ENCODE data around the gene WARS2.

The WARS2 gene

DNA sequence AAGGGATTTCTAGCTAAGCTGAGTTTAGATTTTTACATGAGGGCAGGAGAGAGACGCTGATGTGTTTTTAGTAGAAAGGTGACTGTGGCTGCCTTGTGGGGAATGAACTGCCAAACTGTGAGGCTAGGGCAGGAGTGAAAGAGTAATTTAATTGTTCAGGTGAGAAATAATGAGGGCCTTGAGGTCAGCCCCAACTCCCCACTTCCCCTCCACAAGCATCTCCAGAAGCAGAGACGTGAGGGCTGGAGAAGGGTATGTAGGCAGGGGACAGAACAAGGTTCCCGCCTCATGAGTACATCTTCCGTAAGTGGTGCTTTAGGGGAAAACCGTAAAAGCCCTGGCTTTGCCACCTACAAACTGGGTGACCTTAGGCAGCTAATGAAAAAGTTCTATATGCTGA is 70.8 kb downstream of the WARS2 start:
- no peak for TF ChIP-seq FOXP2 (optimal IDR thresholded peaks at IDR 0.05; ENCODE audit: borderline replicate concordance, extremely low read depth, extremely low read length, insufficient read depth)
- no peak for TF ChIP-seq TAF1 (IDR thresholded peaks at IDR 0.05; ENCODE audit: borderline replicate concordance, insufficient read depth, low read length)
- no peak for TF ChIP-seq POLR2AphosphoS5 (IDR thresholded peaks at IDR 0.05; ENCODE audit: low read depth, low read length)
- TF ChIP-seq SIN3A (IDR thresholded peaks at IDR 0.05; ENCODE audit: borderline replicate concordance, insufficient read depth, low read length), result no peak
- TF ChIP-seq, protein P1, sequence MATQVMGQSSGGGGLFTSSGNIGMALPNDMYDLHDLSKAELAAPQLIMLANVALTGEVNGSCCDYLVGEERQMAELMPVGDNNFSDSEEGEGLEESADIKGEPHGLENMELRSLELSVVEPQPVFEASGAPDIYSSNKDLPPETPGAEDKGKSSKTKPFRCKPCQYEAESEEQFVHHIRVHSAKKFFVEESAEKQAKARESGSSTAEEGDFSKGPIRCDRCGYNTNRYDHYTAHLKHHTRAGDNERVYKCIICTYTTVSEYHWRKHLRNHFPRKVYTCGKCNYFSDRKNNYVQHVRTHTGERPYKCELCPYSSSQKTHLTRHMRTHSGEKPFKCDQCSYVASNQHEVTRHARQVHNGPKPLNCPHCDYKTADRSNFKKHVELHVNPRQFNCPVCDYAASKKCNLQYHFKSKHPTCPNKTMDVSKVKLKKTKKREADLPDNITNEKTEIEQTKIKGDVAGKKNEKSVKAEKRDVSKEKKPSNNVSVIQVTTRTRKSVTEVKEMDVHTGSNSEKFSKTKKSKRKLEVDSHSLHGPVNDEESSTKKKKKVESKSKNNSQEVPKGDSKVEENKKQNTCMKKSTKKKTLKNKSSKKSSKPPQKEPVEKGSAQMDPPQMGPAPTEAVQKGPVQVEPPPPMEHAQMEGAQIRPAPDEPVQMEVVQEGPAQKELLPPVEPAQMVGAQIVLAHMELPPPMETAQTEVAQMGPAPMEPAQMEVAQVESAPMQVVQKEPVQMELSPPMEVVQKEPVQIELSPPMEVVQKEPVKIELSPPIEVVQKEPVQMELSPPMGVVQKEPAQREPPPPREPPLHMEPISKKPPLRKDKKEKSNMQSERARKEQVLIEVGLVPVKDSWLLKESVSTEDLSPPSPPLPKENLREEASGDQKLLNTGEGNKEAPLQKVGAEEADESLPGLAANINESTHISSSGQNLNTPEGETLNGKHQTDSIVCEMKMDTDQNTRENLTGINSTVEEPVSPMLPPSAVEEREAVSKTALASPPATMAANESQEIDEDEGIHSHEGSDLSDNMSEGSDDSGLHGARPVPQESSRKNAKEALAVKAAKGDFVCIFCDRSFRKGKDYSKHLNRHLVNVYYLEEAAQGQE (IDR thresholded peaks at IDR 0.05; ENCODE audit: insufficient read depth in 1 of 2, low read depth in 2 of 2, low read length in 2 of 2), result no peak

DNA sequence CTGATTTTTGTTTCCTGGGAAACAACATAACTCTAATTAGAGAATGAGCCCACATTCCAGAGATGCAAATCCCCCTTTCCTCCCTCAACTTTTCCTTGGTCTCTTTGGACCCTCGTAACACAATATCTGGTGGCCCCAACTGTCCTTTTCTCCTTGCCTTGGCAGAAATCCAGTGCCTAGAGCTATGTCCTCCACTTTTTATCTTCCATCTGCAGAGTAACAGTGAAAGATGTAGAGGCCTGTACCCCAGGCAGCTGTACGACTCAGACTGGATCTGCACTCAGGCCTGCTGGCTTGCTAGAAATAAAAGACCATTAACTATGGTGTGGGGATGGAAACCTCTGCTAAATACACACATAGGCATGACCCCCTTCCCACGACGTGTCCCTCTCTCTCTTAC is 72.0 kb downstream of the WARS2 start:
- TF ChIP-seq POLR2AphosphoS5 (IDR thresholded peaks at IDR 0.05; ENCODE audit: low read depth, low read length), result no peak
- no peak for TF ChIP-seq SIN3A (IDR thresholded peaks at IDR 0.05; ENCODE audit: borderline replicate concordance, insufficient read depth, low read length)
- TF ChIP-seq, protein P1 (IDR thresholded peaks at IDR 0.05; ENCODE audit: insufficient read depth in 1 of 2, low read depth in 2 of 2, low read length in 2 of 2), result no peak
- no peak for TF ChIP-seq TAF1 (IDR thresholded peaks at IDR 0.05; ENCODE audit: borderline replicate concordance, insufficient read depth, low read length)
- no peak for TF ChIP-seq FOXP2 (optimal IDR thresholded peaks at IDR 0.05; ENCODE audit: borderline replicate concordance, extremely low read depth, extremely low read length, insufficient read depth)

DNA sequence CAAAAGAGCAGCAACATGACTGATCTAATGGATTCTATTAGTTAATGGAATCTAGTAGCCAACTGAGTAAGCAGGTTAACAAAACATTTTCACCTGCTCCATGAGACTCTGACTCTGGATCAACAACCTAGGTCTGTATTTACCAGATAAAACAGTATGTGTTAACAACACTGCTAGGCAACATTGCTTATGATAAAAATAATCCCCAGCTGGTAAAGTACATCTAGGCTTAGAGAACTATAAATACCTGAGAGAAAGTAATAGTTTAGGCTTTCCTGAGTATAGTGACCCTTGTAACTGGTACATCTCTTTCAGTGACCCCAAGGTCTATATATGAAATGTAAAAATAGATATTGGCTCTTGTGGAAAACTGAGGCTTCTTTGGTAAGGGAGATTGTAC is 78.8 kb downstream of the WARS2 start:
- TF ChIP-seq, protein P1 (IDR thresholded peaks at IDR 0.05; ENCODE audit: insufficient read depth in 1 of 2, low read depth in 2 of 2, low read length in 2 of 2), result no peak
- TF ChIP-seq TAF1 (IDR thresholded peaks at IDR 0.05; ENCODE audit: borderline replicate concordance, insufficient read depth, low read length), result no peak
- TF ChIP-seq FOXP2 (optimal IDR thresholded peaks at IDR 0.05; ENCODE audit: borderline replicate concordance, extremely low read depth, extremely low read length, insufficient read depth), result no peak
- TF ChIP-seq POLR2AphosphoS5 (IDR thresholded peaks at IDR 0.05; ENCODE audit: low read depth, low read length), result no peak
- TF ChIP-seq SIN3A (IDR thresholded peaks at IDR 0.05; ENCODE audit: borderline replicate concordance, insufficient read depth, low read length), result no peak

DNA sequence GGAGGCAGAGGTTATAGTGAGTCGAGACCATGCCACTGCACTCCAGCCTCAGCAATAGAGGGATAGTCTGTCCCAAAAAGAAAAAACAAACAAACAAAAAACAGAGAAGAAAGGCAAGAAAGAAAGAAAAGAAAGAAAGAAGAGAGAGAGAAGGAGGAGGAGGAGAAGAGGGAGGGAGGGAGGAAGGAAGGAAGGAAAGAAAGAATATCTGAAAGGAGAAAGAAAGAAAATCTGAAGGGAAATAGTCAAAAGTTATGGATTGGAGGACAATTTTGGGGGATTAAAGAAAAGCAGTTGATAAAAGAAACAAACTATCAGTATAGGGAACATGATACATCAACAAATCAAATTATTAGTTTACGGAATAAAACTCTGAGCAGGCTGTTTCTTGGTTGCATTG is 84.9 kb downstream of the WARS2 start:
- TF ChIP-seq, protein P1 (IDR thresholded peaks at IDR 0.05; ENCODE audit: insufficient read depth in 1 of 2, low read depth in 2 of 2, low read length in 2 of 2), result no peak
- TF ChIP-seq SIN3A (IDR thresholded peaks at IDR 0.05; ENCODE audit: borderline replicate concordance, insufficient read depth, low read length) (no peak), TAF1 (IDR thresholded peaks at IDR 0.05; ENCODE audit: borderline replicate concordance, insufficient read depth, low read length) (no peak), POLR2AphosphoS5 (IDR thresholded peaks at IDR 0.05; ENCODE audit: low read depth, low read length) (no peak), FOXP2 (optimal IDR thresholded peaks at IDR 0.05; ENCODE audit: borderline replicate concordance, extremely low read depth, extremely low read length, insufficient read depth) (no peak)

DNA sequence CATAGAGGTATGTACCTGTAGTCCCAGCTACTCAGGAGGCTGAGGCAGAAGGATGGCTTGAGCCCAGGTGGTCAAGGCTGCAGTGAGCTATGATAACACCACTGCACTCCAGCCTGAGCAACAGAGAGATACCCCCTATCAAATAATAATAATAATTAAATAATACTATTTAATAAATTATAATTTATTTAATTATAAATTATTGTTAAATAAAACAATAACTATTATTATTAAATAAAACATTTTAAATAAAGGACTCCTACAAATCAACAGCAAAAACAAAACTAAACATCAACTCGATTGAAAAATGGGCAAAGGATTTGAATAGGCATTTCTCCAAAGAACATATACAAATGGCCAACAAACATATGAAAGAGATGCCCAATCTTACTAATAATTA is 86.5 kb downstream of the WARS2 start:
- TF ChIP-seq, protein P1 (IDR thresholded peaks at IDR 0.05; ENCODE audit: insufficient read depth in 1 of 2, low read depth in 2 of 2, low read length in 2 of 2), result no peak
- no peak for TF ChIP-seq POLR2AphosphoS5 (IDR thresholded peaks at IDR 0.05; ENCODE audit: low read depth, low read length)
- no peak for TF ChIP-seq TAF1 (IDR thresholded peaks at IDR 0.05; ENCODE audit: borderline replicate concordance, insufficient read depth, low read length)
- no peak for TF ChIP-seq SIN3A (IDR thresholded peaks at IDR 0.05; ENCODE audit: borderline replicate concordance, insufficient read depth, low read length)
- no peak for TF ChIP-seq FOXP2 (optimal IDR thresholded peaks at IDR 0.05; ENCODE audit: borderline replicate concordance, extremely low read depth, extremely low read length, insufficient read depth)
